GM21717 (cell line): ENCODE data around the gene UCKL1.
"Not testable (repeated sequence)": the region's sequence is repeated elsewhere in the genome, so short reads cannot be mapped to it uniquely, and the experiment has no call there.

Experiments used
- ATAC-seq: cut with Tn5 transposase; IDR thresholded peaks from one replicate; pipeline ENCODE4 v1.9.1; 2021; ENCODE audit warnings: mild to moderate bottlenecking, moderate library complexity; ENCODE audit not compliant: unreplicated experiment

The UCKL1 gene

DNA sequence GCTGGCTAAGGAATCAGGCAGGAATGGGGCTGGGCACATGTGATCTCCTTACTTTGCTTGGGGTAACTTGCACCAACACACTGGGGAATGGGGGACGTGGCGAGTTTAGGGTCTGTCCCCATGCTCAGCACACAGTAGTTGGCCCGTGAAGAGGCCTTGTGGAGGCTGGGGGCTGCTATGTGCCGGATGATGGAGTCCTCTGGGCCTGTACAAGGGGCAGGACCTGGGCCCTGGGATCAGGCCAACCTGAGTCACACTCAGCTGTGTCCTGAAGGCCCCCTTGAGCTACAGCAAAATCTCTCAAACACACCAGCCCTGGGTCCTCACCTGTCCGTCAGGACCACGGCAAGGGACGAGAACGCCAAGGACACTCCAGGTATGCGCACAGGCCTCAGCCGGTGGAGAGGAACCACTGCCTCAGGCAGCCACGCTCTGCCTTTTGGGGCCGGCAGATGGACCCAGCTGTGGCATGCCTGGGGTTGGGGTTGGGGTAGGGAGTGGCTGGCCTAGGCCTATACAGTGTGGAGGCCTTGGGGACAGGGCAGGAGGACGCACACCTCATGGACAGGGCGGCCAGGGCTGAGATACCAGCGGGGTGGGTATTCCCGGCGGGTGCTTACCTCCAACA is 11.1 kb downstream of the UCKL1 start:
- ATAC-seq: no peak

DNA sequence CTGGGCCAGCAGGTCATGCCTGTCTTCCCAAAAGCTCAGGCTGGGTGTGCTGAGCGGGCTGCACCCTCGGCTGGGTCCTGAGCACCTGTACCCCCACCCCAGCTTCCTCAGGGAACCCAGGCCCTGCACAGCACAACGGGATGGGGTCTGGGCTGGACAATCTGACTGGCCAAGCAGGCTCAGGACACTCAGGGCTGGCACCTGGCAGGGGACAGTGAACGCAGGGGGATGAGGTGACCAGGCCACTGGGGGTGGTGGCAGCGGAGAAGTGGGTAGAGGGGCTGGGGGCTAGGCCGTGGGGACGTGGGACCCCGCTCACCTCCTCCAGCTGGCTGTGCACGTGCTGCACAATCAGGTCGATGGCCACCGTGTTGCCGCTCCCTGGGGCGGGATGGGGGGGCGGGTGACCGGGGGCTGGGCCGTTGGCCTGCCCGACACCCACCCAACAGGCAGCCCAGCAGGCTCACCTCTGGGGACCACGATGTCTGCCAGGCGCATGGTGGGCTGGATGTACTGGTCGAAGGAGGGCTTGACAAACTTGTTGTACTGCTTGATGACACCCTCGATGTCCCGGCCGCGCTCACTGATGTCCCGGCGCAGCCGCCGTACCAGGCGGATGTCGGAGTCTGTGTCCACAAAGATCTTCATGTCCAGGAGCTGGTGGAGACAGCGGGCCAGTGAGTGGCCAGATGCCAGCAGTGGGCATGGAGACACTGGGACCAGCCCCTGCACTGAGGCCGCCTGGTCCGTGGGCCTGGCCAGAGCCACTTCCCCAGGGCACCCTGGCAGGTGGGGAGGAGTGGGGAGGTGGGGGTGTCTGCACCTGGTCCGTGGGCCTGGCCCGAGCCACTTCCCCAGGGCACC is 11.9 kb downstream of the UCKL1 start:
- ATAC-seq: no peak

DNA sequence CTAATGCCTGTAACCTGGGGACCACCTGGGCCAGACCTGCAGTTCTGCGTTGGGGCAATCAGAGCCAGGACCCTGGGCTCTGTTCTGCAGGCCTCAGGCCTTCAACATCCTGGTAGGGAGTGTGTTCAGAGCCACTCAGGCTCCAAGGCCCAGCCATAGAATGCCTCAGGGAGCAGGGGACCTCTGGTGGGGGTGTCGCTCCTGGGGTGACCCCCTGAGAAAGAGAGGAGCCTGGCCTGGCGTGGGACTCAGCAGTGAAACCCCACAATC is 12.5 kb downstream of the UCKL1 start:
- no peak for ATAC-seq

DNA sequence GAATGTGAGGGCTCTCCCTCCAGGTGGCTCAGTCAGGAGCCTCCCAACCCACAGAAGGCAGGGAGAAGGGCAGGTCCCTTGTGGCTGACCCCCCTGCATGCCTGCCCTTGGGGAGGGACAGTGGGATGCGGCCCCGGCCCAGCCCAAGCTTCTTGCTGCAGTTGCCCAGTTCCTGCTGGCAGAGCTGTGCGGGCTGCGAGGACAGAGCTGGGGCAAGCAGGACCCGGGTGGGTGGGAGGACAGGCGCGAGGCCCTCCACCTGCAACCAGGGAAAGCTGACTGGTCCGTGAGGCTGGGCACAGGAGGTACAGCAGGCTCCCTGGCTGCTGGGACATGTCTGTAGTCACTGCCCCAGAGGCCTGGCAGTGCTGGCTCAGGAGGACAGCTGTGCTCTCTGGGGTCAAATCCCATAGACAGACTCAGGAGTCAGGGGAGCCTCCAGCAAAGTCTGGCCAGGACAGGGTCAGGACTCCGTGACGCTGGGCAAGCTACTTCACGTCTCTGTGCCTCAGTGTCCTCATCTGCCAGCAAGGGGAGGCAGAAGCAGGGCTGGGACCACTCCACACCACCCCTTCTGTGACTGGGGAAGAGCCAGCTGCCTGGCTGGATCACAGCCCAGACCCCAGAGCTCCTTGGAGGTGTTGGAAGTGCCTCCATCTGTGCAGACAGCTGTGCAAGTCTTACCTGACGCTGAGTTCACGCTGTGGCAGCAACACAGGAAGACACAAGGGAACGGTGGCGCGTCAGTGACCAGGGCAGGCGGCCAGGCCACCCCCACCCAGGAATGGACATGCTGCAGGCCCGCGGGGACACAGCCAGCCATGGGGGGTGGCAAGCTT is 13.0 kb downstream of the UCKL1 start:
- no peak for ATAC-seq

DNA sequence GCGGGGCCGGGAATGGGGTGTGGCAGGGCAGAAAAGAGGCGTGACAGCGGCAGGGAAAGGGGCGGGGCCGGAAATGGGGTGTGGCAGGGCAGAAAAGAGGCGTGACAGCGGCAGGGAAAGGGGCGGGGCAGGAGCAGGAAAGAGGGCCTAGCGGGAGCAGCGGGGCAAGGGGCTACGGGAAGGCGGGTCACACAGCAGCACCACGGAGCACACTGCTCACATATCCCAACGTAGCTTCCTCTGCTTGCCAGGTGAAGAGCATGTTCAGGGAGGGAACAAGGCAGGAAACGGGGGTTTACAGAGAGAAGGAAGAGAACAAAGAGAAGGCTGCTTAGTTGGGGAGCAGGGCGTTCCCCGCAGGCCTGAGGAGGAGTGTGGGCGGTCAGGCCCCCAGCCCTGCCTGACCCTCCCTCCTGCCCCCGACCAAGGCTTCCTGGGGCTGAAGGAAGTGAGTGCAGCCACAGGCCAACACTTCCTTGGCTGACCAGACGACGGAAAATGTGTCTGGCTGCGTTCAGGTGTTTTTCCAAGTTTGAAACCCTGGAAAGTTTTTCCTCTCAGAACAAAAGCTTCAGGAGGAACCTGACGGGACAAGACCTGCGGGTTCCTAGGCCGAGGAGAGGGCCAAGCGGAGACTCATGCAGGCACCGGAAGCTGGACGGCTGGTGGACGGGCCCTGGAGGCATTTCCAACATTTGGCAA is 13.8 kb downstream of the UCKL1 start:
- no peak for ATAC-seq

DNA sequence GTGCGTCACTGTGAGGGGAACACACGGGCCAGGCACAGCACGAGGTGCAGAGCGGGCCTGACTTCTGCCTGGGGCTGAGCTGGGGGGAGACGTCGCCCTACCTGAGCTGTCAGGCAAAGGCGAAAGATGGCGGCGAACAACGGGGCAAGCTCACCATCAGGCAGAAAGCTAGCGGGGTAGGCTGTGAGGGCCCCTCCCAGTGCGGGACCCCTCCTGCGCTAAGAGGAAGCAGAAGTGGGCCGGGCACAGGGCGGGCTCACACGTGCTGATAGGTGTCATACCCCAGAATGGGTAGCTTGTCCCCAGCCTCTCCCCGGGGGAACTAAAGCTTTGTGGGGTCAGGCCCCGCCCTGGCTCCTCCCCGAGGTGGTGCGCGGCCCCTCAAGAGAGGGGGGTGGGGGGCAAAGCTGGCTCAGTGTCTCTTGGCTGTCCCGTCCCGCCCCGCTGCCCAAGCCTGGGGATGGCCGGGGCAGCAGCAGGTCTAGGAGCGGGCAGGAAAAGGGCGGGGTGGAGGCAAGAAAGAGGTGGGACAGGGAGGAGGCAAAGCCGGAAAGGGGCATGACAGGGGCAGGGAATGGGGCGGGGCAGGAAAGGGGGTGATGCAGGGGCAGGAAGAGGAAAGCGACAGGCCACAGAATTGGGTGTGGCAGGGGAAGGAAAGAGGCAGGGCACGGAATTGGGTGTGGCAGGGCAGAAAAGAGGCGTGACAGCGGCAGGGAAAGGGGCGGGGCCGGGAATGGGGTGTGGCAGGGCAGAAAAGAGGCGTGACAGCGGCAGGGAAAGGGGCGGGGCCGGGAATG is 14.7 kb downstream of the UCKL1 start:
- no peak for ATAC-seq

DNA sequence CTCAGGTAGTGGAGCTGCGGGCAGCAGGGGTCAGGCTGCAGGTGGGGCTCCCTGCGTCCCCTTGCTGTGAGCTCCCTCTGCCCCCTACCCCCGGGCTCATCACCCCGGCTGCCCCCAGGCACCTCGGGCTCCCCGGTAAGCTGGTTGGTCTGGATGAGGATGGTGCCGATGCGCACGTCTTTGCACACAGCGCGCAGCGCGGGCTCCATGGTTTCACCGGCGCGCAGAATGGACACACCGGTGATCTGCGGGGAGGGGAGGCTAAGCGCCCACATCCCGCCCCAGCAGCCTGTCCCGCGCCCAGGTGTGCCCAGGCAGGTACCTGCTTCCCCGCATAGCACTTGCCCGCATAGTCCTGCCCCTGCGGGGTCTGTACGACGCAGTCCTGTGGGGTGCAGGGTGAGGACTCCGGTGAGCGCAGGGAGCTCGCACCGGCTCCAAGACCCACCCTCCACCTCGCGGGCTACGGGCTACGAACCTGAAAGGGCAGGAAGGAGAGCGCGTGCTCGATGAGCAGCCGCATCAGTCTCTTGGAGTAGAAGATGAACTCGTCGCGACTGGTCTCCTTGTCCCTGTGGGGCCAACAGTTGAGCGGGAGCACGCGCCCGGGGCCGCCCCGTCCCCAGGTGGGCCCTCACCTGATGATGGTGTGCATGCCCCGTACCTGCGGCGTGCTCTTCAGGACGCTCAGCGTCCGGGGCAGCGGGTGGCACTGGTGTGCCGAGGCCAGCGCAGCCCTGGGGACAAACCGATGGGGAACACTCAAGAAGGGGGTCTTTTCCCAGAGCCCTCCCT is 15.5 kb downstream of the UCKL1 start:
- no peak for ATAC-seq

DNA sequence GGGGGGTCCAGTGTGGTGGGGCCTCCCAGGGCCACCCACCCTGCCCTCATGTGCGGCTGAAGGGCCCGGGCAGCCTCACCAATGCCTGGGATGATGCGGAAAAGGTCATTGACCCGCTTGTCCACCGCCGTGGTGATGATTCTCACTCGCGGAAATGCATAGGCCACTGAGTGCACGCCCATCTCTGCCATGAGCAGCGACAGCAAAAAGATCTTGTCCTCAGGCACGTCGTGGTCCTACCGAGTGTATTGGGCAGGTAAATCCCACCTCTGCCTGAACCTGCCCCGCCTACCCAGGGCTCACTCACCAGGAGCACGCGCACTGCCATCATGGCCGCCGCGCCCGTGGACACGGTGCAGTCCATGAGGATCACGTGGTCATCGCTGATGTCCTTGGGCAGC is 16.1 kb downstream of the UCKL1 start:
- ATAC-seq: no peak

DNA sequence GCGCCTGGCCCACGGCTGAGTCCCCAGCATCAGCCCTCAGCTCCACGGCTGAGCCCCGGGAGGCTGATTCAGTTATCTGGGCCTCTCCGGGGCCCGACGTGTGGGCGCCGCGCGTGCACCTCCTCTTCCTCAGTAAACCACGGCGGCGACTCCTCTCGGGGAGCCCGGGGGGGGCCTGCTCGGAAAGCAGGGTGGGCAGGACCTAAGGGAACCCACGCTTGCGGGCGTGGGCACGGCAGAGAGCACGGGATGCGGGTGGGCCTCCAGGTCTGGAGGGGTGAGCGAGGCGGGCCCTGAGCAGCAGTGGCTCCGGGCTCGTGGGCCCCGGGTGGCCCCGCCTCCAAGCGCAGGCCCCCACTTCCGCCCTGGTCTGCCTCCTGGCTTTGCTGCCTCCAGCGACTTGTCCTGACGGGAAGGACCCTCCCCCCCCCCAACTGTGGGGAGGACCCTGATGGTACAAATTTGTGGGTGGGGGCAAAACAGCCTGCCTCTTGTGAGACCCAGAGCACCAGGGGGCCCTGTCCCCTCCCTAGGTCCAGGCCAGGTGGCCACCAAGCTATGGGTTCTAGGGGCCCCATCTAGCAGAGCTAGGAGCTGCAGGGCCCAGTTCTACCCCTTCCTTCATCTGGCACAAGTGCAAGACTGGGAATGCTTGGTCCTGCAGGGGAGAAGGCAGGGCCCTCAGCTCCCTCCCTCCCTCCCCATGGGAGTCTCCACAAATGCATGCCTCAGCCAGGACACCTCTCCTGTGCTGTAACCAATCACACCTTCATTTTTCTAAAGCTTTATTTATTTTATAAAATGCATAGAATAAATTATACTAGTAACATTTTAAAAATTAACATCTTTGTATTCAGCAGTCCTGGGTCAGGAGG is 16.9 kb downstream of the UCKL1 start:
- no peak for ATAC-seq

DNA sequence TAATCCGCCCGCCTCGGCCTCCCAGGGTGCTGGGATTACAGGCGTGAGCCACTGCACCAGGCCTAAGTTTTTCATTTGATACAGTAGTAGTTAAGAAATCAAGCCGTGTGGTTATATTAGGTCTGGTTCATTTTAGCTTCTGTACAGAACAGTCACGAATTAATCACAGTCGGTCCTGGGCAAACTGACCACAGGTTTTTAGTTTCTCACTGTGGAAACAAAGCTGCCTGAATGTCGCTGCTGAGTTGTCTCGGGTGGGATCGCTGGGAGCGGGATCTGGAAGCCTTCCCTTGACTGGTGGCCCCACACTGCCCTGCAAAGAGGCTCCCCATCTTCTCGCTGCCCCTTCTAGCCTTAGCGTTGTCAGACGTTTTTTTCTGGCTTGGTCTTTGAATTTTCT is 18.6 kb downstream of the UCKL1 start:
- no peak for ATAC-seq

DNA sequence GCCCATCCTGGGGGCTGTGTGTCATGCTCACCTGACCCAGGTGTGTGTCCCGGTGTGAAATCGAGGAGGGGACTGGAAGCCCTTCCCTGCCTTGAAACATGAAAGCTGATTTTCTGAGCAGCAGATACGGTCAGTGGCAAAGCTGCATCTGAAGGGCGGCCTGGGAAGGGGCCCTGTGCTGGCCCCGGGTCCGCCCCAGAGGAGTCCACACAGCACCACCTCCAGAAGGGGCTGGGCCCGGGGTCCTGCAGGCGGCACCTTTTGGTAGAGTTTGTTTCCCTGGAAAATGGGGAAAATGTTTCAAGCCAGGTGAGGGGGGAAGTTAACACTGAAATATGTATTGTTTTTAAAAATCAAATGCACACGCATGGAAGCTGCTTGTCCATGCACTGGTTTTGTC is 20.8 kb downstream of the UCKL1 start:
- no peak for ATAC-seq

DNA sequence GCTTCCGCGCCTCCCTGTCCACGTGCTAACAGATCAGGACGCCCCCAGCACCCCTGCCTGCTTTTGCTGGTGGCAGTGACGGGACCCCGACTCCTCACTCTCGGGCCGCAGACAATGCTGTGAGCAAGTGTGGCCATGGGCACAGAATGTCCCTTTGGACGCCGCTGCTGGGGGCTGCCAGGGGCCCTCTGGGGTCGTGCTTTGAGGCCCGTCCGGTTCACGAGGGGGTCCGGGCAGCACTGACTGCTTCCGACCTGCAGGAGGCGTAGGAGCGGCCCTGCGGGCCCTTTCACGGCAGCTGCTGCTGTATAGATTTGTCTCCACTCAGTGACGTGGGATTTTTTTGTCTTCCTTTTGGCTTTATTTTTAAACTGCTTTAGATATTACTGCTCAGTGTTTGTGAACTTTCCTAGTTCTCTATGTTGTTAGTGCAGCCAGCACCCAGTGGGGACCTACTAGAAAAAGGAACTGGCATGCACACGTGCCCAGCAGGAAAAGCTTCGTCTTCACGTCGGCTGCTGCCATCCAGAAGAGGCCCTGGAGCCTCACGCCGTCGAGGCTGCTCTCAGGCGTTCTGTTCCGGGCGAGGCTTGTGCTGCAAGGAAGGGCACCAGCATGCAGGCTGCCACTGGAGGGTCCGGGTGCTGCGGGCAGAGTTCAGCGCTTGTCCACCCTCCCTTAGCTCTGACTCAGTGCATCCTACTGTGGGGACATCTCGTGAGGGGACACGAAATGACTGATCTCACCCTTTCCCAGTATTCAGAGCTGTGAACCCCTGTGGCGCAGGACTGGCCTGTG is 21.7 kb downstream of the UCKL1 start:
- no peak for ATAC-seq

DNA sequence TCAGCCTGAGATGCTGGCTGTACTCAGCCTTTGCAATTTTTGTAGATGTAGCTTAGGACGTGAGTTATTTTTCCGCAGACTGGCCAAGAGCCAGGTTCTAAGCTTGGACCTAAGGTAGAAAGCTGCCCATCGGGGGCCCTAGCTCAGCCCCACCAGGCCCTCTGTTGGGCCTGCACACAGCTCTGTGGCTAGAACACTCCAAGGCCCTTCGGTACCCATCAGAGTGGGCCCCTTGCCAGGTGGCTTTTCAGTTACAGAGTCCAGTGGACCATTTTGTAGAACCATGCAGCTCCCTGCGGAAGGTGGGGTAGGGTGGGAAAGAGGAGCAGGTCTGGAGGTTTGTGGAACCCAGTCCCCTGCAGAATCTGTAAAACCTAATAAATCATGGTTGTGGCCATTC is 22.6 kb downstream of the UCKL1 start:
- no peak for ATAC-seq

DNA sequence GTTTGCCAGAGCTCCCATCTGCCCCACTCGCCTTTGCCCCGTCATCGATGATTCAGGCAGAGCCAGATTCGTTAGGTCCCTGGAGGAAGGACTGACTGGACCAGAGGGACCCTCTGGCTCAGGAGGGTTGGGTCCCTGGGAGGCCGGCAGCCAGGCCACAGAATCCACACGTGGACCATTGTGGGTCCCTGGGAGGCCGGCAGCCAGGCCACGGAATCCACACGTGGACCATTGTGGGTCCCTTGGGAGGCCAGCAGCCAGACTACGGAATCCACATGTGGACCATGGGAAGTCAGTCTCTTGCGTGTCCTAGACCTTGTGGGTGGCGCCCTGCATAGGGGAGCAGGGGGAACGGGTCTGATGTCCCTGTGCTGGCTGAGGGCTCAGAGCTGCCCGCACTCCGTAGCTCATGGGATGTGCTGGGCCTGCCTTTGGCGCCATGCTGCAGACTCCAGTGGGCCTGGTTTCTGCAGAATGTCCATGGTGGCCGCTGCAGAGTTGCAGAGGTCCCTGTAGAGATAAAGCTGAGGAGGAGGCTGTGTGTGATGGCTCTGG is 23.5 kb downstream of the UCKL1 start:
- no peak for ATAC-seq

DNA sequence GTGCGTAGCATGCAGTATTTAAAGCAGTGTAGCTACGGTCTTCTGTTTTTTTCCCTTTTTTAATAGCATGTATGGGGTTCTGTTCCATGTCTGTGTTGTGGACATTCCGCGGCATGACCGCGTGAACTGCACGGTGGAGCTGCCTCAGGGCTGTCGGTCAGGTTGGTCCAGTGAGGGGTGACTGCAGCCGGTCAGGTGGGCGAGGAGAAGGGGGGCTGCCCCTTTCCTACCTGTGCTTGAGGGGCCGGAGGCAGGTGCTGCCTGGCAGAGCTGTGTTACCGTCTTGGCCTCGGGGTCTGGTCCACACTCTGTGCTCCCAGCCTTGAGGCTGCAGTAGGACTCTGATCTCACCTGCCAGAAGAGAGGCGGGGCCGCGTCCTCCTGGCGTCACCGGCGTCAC is 24.5 kb downstream of the UCKL1 start:
- ATAC-seq: no peak

DNA sequence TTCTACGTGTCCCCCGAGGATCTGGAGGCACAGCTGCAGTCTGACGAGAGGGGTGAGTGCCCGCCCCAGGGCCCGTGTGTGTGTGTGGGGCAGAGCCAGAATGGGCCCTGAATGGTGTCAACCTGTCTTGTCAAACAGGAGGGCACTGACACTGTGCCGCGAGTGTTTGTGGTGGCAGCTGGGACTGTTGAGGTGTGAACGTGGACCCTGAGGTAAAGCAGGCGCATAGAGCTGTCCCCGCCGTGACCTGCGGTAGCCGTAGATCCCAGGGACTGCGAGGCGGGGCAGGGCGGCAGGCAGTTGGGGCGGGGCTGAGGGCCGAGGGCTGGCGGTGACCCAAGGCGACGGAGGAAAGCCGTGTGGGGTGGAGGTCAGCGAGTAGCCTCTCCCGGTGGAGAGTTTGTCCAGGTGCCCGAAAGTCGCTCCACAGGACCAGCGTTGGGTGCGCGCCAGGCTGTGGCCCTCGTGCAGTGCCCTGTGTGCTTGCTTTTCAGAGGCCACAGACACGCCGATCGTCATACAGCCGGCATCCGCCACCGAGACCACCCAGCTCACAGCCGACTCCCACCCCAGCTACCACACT is 25.2 kb downstream of the UCKL1 start:
- ATAC-seq: no peak

DNA sequence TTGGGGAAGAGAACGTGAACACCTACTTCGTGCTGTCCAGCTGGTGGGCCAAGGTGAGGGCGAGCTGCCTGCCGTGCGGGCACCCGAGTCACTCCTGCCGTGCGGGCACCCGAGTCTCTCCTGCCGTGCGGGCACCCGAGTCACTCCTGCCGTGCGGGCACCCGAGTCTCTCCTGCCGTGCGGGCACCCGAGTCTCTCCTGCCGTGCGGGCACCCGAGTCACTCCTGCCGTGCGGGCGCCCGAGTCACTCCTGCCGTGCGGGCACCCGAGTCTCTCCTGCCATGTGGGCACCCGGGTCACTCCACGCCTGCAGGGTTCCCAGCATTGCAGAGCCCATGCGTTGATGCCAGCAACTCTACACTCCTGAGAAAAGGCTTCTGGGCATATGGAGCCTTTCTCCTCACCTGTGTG is 26.7 kb downstream of the UCKL1 start:
- ATAC-seq: not testable (repeated sequence)
